ENCODE data around the gene VGF.

DNA sequence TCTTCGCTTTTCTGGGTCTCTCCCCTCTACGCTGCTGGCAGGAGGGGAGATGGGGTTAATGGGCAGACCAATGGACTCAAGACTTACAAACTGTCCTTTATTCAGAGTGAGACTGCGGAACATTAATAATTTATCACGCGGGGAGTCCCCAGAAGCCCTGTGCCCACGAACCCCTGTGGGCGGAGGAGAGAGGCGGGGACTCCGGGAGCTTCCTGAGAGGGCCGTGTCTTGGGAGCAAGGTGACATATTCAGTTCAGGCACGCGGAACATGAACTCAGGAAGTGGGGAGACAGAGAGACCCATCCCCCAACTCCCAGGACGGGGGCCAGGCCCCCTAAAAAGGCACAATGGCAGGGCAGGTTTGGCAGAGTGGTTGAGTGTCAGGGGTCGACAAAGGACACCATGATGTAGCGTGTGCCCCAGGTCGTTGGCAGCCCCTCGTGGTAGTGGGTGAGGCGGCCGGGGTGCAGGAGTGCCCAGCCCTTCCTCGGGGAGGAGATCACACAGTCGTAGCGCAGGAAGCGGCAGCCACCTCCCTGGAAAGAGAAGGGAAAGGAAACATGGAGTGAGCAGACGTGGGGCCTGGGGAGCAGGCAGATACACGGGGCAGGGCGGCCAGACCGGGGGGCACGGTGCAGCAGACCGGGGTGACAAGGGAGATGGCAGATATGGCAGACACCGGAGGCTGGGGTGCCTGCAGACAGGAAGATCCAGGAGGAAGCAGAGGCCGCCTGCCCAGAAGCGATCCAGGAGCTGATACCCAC, 40.7 kb upstream of the VGF start:
- TF ChIP-seq, protein P1, sequence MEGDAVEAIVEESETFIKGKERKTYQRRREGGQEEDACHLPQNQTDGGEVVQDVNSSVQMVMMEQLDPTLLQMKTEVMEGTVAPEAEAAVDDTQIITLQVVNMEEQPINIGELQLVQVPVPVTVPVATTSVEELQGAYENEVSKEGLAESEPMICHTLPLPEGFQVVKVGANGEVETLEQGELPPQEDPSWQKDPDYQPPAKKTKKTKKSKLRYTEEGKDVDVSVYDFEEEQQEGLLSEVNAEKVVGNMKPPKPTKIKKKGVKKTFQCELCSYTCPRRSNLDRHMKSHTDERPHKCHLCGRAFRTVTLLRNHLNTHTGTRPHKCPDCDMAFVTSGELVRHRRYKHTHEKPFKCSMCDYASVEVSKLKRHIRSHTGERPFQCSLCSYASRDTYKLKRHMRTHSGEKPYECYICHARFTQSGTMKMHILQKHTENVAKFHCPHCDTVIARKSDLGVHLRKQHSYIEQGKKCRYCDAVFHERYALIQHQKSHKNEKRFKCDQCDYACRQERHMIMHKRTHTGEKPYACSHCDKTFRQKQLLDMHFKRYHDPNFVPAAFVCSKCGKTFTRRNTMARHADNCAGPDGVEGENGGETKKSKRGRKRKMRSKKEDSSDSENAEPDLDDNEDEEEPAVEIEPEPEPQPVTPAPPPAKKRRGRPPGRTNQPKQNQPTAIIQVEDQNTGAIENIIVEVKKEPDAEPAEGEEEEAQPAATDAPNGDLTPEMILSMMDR (IDR thresholded peaks at IDR 0.05; ENCODE audit: insufficient read depth, low read length) = no peak
- TF ChIP-seq POLR2AphosphoS5 (IDR thresholded peaks at IDR 0.05; ENCODE audit: low read depth) = no peak
- TF ChIP-seq REST (IDR thresholded peaks at IDR 0.05; ENCODE audit: insufficient replicate concordance, low read depth) = no peak
- no peak for TF ChIP-seq GABPA (IDR thresholded peaks at IDR 0.05; ENCODE audit: low read depth)
